Liver (tissue), 9 donors: ENCODE measurements around the gene KLF16. TPM values are rescaled to one million over a fixed set of nuclear protein-coding genes. Genes with fewer than 3 reads are reported as not detected.

Experiments used
- DNase-seq: peaks from one replicate; pipeline ENCODE4 v3.0.0-alpha.2; 2017; ENCODE audit warnings: low spot score
- H3K27ac ChIP-seq, 2 donors: one replicate each; pipeline ENCODE4 v1.7.0; 2013; ENCODE audit warnings: inconsistent platforms in 2 of 2, low read length in 2 of 2, control low read depth in 1 of 2, low read depth in 1 of 2, mild to moderate bottlenecking in 1 of 2
- H3K27me3 ChIP-seq, 4 donors: one replicate each; pipeline versions ENCODE4 v1.6.1 to v1.7.0; 2013; ENCODE audit warnings: low read length in 3 of 4, inconsistent platforms in 1 of 4, mild to moderate bottlenecking in 1 of 4, moderate library complexity in 1 of 4; ENCODE audit not compliant: control insufficient read depth in 4 of 4, insufficient read depth in 4 of 4
- H3K36me3 ChIP-seq, 4 donors: one replicate each; pipeline versions ENCODE4 v1.6.1 to v1.7.0; 2013; ENCODE audit warnings: low read length in 3 of 4, mild to moderate bottlenecking in 3 of 4, low read depth in 1 of 4, moderate library complexity in 1 of 4; ENCODE audit not compliant: control insufficient read depth in 4 of 4, insufficient read depth in 3 of 4
- H3K4me1 ChIP-seq, 4 donors: one replicate each; pipeline versions ENCODE4 v1.6.1 to v1.7.0; 2013; ENCODE audit warnings: low read length in 3 of 4, mild to moderate bottlenecking in 3 of 4, moderate library complexity in 1 of 4; ENCODE audit not compliant: control insufficient read depth in 4 of 4, insufficient read depth in 4 of 4
- H3K4me3 ChIP-seq, 3 donors: one replicate each; pipeline versions ENCODE4 v1.6.1 to v1.7.0; 2013; ENCODE audit warnings: low read length in 3 of 3, control low read depth in 1 of 3, low read depth in 1 of 3, mild to moderate bottlenecking in 1 of 3
- H3K9ac ChIP-seq, 2 donors: one replicate each; pipeline ENCODE4 v1.7.0; 2013; ENCODE audit warnings: low read length in 2 of 2, mild to moderate bottlenecking in 2 of 2, moderate library complexity in 2 of 2, control low read depth in 1 of 2, low read depth in 1 of 2
- H3K9me3 ChIP-seq, 4 donors: one replicate each; pipeline versions ENCODE4 v1.6.1 to v1.7.0; 2013; ENCODE audit warnings: low read length in 3 of 4; ENCODE audit not compliant: control insufficient read depth in 4 of 4
- CTCF ChIP-seq: fragments of 150-350 bp; IDR thresholded peaks from 2 replicates; pipeline ENCODE4 v1.5.1; 2017; ENCODE audit warnings: improper control_type of control experiment, low read depth, low read length; ENCODE audit not compliant: missing input control
- EGR1 ChIP-seq, 2 donors: IDR thresholded peaks; 2 replicates each; pipeline ENCODE4 v1.6.1; 2016 to 2018; ENCODE audit warnings: antibody characterized with exemption in 2 of 2, low read depth in 2 of 2
- FOXA1 ChIP-seq: IDR thresholded peaks from 2 replicates; pipeline ENCODE4 v1.6.1; 2016; ENCODE audit warnings: antibody characterized with exemption
- FOXA2 ChIP-seq: IDR thresholded peaks from 2 replicates; pipeline ENCODE4 v1.6.1; 2016; ENCODE audit warnings: antibody characterized with exemption
- GABPA ChIP-seq, 2 donors: IDR thresholded peaks in 1 of 2; conservative IDR thresholded peaks in 1 of 2; 2 replicates each; pipeline ENCODE4 v1.6.1; 2016; ENCODE audit warnings: antibody characterized with exemption in 2 of 2, mild to moderate bottlenecking in 1 of 2, moderate library complexity in 1 of 2
- HNF4G ChIP-seq: IDR thresholded peaks from 2 replicates; pipeline ENCODE4 v1.6.1; 2016; ENCODE audit warnings: antibody characterized with exemption
- JUND ChIP-seq, 2 donors: IDR thresholded peaks; 2 replicates each; pipeline ENCODE4 v1.6.1; 2016; ENCODE audit warnings: antibody characterized with exemption in 2 of 2
- MAX ChIP-seq: IDR thresholded peaks from 2 replicates; pipeline ENCODE4 v1.6.1; 2016; ENCODE audit warnings: antibody characterized with exemption
- REST ChIP-seq: IDR thresholded peaks from 2 replicates; pipeline ENCODE4 v1.6.1; 2016; ENCODE audit warnings: antibody characterized with exemption, mild to moderate bottlenecking
- SP1 ChIP-seq: IDR thresholded peaks from 2 replicates; pipeline ENCODE4 v1.6.1; 2018; ENCODE audit warnings: antibody characterized with exemption, mild to moderate bottlenecking
- TAF1 ChIP-seq: conservative IDR thresholded peaks from 2 replicates; pipeline ENCODE4 v1.6.1; 2016; ENCODE audit warnings: antibody characterized with exemption, mild to moderate bottlenecking
- YY1 ChIP-seq: IDR thresholded peaks from 2 replicates; pipeline ENCODE4 v1.6.1; 2016; ENCODE audit warnings: antibody characterized with exemption, mild to moderate bottlenecking
- WGBS: extraction: QIAGEN DNeasy Blood & Tissue Kit; methylation state at CpG from one replicate; pipeline ENCODE4 v1.1.7; 2013; 5-methylcytosine and 5-hydroxymethylcytosine counted together
- polyA plus RNA-seq, 2 donors: library from polyadenylated mRNA; stranded (reverse) in 1 of 2; unstranded in 1 of 2; fragments of 200-250 nt in 1 of 2; fragments of >200 nt in 1 of 2; fragmentation: Nextera tagmentation in 1 of 2; extraction: Ambion mirVana in 1 of 2; gene quantifications; one replicate each; pipeline versions ENCODE4 v1.2.1 to v1.2.3, GENCODE V29; 2013 to 2015
- total RNA-seq, 2 donors: library from RNA; depleted of rRNA; stranded (reverse); fragments of >200 nt; gene quantifications; one replicate each; pipeline ENCODE4 v1.2.3, GENCODE V29; 2014
- donor health status: healthy.
- donor health status: healthy.
- donor health status: healthy.
- donor health status: healthy.
- donor health status: healthy.

The KLF16 gene
- total and polyA plus RNA-seq, 4 donors: 1.2 to 14.8 (median 6.0) TPM

GRCh38 chr19:1911995-1912394 is 48.6 kb upstream of the KLF16 start:
- no peak for DNase-seq
- H3K36me3 ChIP-seq: peaks cover 0 to 11% (median 4%) of the 10 kb centered on the region in 4 donors

GRCh38 chr19:1911098-1911497 is 47.7 kb upstream of the KLF16 start:
- Histone ChIP-seq H3K27me3 (no peaks in the 10 kb centered on the region), H3K9me3 (no peaks in the 10 kb centered on the region), H3K36me3 (peaks cover 0 to 11% (median 4%) of the 10 kb centered on the region in 4 donors), H3K4me1 (peaks cover 0 to 5% (median 2%) of the 10 kb centered on the region in 4 donors), H3K4me3 (no peak overlapping the region), H3K27ac (no peak overlapping the region), H3K9ac (no peak overlapping the region)
- TF ChIP-seq GABPA (IDR thresholded peaks at IDR 0.05 in 1 of 2, conservative IDR thresholded peaks at IDR 0.05 in 1 of 2) (no peak), SP1 (no peak), REST (no peak), EGR1 (IDR thresholded peaks at IDR 0.05; ENCODE audit: low read depth in 2 of 2) (no peak), TAF1 (no peak), JUND (IDR thresholded peaks at IDR 0.05) (no peak)
- 93% methylated on average over 13 of the region's 13 CpGs for WGBS
- DNase-seq: no peak

More at GRCh38 chr19:1911995-1912394, 48.6 kb upstream of the KLF16 start:
- no peak overlapping the region for H3K4me3 ChIP-seq
- no peak overlapping the region for H3K9ac ChIP-seq
- H3K9me3 ChIP-seq: no peaks in the 10 kb centered on the region
- no peak for TF ChIP-seq SP1
- TF ChIP-seq FOXA1: no peak
- H3K27ac ChIP-seq: no peak overlapping the region
- peaks cover 0 to 5% (median 2%) of the 10 kb centered on the region in 4 donors for H3K4me1 ChIP-seq
- H3K27me3 ChIP-seq: no peaks in the 10 kb centered on the region
- WGBS: 91% methylated on average over 37 of the region's 37 CpGs

GRCh38 chr19:1910177-1910576 is 46.8 kb upstream of the KLF16 start:
- H3K9me3 ChIP-seq: no peaks in the 10 kb centered on the region
- 95% methylated on average over 10 of the region's 10 CpGs for WGBS
- no peaks in the 10 kb centered on the region for H3K27me3 ChIP-seq
- H3K4me3 ChIP-seq: no peak overlapping the region
- H3K27ac ChIP-seq: no peak overlapping the region
- H3K4me1 ChIP-seq: peaks cover 3 to 11% (median 7%) of the 10 kb centered on the region in 4 donors
- H3K36me3 ChIP-seq: peaks cover 0 to 11% (median 4%) of the 10 kb centered on the region in 4 donors
- TF ChIP-seq FOXA2 (no peak), HNF4G (no peak), YY1 (no peak), REST (no peak), TAF1 (no peak), MAX (no peak), GABPA (IDR thresholded peaks at IDR 0.05 in 1 of 2, conservative IDR thresholded peaks at IDR 0.05 in 1 of 2) (no peak), EGR1 (IDR thresholded peaks at IDR 0.05; ENCODE audit: low read depth in 2 of 2) (no peak), CTCF (no peak)
- no peak overlapping the region for H3K9ac ChIP-seq
- no peak for DNase-seq
